ENCODE results near the gene ARFIP2.

DNA sequence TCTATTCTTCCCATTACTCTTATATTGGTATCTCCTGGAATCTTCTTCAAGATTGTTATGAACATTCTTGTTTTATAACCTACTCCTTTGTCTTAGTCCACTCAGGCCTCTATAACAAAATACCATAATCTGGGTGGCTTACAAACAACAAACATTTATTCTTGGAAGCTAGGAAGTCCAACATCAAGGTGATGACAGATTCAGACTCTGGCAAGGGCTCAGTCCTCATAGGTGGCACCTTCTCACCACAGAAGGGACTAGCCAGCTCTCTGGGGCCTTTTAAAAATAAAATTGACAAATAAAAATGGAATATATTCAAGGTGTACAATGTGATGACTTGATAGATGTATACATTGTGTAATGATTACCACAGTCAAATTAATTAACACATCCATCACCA lies 35.7 kb upstream of the ARFIP2 start:
- no peak for TF ChIP-seq CTCF (IDR thresholded peaks at IDR 0.05; ENCODE audit: insufficient read depth, low read depth, low read length)
- TF ChIP-seq EZH2 (IDR thresholded peaks at IDR 0.05; ENCODE audit: insufficient read depth, low read length): no peak
